MM.1S (cell line): ENCODE measurements around the gene LCN15.
"Not testable (repeated sequence)": the region's sequence is repeated elsewhere in the genome, so short reads cannot be mapped to it uniquely, and the experiment has no call there.

Source experiments
- DNase-seq: peaks from one replicate; pipeline ENCODE4 v3.0.0-alpha.2; 2015
- H2AFZ ChIP-seq: fragments of 300-600 bp; sonication (generic); 2 replicates; pipeline ENCODE4 v1.6.0; 2016; ENCODE audit warnings: antibody characterized with exemption, low read length
- H3F3A ChIP-seq: fragments of 300-600 bp; sonication (generic); 2 replicates; pipeline ENCODE4 v1.6.1; 2016; ENCODE audit warnings: mild to moderate bottlenecking, antibody characterized with exemption, low read length, moderate library complexity, mixed read lengths; ENCODE audit not compliant: insufficient read depth
- H3K27ac ChIP-seq: fragments of 300-600 bp; sonication (generic); 2 replicates; pipeline ENCODE4 v1.5.1; 2016; ENCODE audit warnings: mild to moderate bottlenecking, low read length
- H3K27me3 ChIP-seq: fragments of 300-600 bp; sonication (generic); replicated peaks from 2 replicates; pipeline ENCODE4 v1.6.0; 2016; ENCODE audit warnings: low read length; ENCODE audit not compliant: insufficient read depth
- H3K36me3 ChIP-seq: fragments of 300-600 bp; sonication (generic); replicated peaks from 2 replicates; pipeline ENCODE4 v1.6.1; 2016; ENCODE audit warnings: mild to moderate bottlenecking, low read length, mixed read lengths; ENCODE audit not compliant: insufficient read depth
- H3K4me1 ChIP-seq: fragments of 300-600 bp; sonication (generic); 2 replicates; pipeline ENCODE4 v1.6.1; 2016; ENCODE audit warnings: low read length, mixed read lengths
- H3K4me2 ChIP-seq: fragments of 300-600 bp; sonication (generic); 2 replicates; pipeline ENCODE4 v1.6.0; 2016; ENCODE audit warnings: low read depth, low read length
- H3K4me3 ChIP-seq: fragments of 300-600 bp; sonication (generic); 2 replicates; pipeline ENCODE4 v1.5.1; 2016; ENCODE audit warnings: low read length, mixed read lengths
- H3K79me2 ChIP-seq: fragments of 300-600 bp; sonication (generic); 2 replicates; pipeline ENCODE4 v1.6.1; 2016; ENCODE audit warnings: mixed run types, low read length, mixed read lengths
- H3K9ac ChIP-seq: fragments of 300-600 bp; sonication (generic); 2 replicates; pipeline ENCODE4 v1.6.1; 2016; ENCODE audit warnings: low read length, mixed read lengths
- H3K9me2 ChIP-seq: fragments of 300-600 bp; sonication (generic); replicated peaks from 2 replicates; pipeline ENCODE4 v1.6.1; 2016; ENCODE audit warnings: mild to moderate bottlenecking, low read length, mixed read lengths; ENCODE audit not compliant: insufficient read depth
- H3K9me3 ChIP-seq: fragments of 300-600 bp; sonication (generic); replicated peaks from 2 replicates; pipeline ENCODE4 v1.6.1; 2016; ENCODE audit warnings: mild to moderate bottlenecking, low read length, mixed read lengths; ENCODE audit not compliant: insufficient read depth
- H4K20me1 ChIP-seq: fragments of 300-600 bp; sonication (generic); 2 replicates; pipeline ENCODE4 v1.6.1; 2016; ENCODE audit warnings: mild to moderate bottlenecking, low read length, moderate library complexity, mixed read lengths; ENCODE audit not compliant: insufficient read depth
- EZH2 ChIP-seq: fragments of 300-600 bp; sonication (generic); optimal IDR thresholded peaks from 2 replicates; pipeline ENCODE3; 2017; ENCODE audit warnings: low read depth, mild to moderate bottlenecking, antibody characterized with exemption, low read length, mixed read lengths
- EZH2phosphoT487 ChIP-seq: fragments of 300-600 bp; sonication (generic); IDR thresholded peaks from 2 replicates; pipeline ENCODE4 v1.6.1; 2018; ENCODE audit warnings: antibody characterized with exemption, low read length
- TF ChIP-seq, protein P1 (sequence below): fragments of 300-600 bp; sonication (generic); IDR thresholded peaks from 2 replicates; pipeline ENCODE4 v1.5.1; 2016; ENCODE audit warnings: antibody characterized with exemption, low read length, mixed read lengths

The LCN15 gene

GRCh38 chr9:136787690-136788400 lies 23.5 kb upstream of the LCN15 start:
- H3K9me3 ChIP-seq = no peaks in the 10 kb centered on the region
- H3K9ac ChIP-seq = no peak overlapping the region
- DNase-seq = peak; percentile 72
- H3F3A ChIP-seq = peaks cover 6% of the 10 kb centered on the region; the same call in 1 of the 2 replicates
- TF ChIP-seq EZH2 (no peak), EZH2phosphoT487 (no peak)
- TF ChIP-seq, protein P1, sequence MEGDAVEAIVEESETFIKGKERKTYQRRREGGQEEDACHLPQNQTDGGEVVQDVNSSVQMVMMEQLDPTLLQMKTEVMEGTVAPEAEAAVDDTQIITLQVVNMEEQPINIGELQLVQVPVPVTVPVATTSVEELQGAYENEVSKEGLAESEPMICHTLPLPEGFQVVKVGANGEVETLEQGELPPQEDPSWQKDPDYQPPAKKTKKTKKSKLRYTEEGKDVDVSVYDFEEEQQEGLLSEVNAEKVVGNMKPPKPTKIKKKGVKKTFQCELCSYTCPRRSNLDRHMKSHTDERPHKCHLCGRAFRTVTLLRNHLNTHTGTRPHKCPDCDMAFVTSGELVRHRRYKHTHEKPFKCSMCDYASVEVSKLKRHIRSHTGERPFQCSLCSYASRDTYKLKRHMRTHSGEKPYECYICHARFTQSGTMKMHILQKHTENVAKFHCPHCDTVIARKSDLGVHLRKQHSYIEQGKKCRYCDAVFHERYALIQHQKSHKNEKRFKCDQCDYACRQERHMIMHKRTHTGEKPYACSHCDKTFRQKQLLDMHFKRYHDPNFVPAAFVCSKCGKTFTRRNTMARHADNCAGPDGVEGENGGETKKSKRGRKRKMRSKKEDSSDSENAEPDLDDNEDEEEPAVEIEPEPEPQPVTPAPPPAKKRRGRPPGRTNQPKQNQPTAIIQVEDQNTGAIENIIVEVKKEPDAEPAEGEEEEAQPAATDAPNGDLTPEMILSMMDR = peak; percentile 81
- H3K9me2 ChIP-seq = no peaks in the 10 kb centered on the region
- H3K79me2 ChIP-seq = peaks cover 12% of the 10 kb centered on the region
- peaks cover 17% of the 10 kb centered on the region for H3K27me3 ChIP-seq
- H3K27ac ChIP-seq = no peak overlapping the region
- no peaks in the 10 kb centered on the region for H3K36me3 ChIP-seq
- peaks cover 11% of the 10 kb centered on the region; the same call in 1 of the 2 replicates for H3K4me1 ChIP-seq
- H3K4me2 ChIP-seq = peak overlapping the region; percentile 40
- peak overlapping the region; percentile 18; the same call in 1 of the 2 replicates for H3K4me3 ChIP-seq
- H4K20me1 ChIP-seq = no peaks in the 10 kb centered on the region
- H2AFZ ChIP-seq = no peak overlapping the region

GRCh38 chr9:136786983-136787382 lies 22.7 kb upstream of the LCN15 start:
- H3K9me3 ChIP-seq, H3K4me1 ChIP-seq, H3K4me2 ChIP-seq, H3F3A ChIP-seq, DNase-seq, H2AFZ ChIP-seq, H3K36me3 ChIP-seq, H3K4me3 ChIP-seq, H3K27ac ChIP-seq, H3K9me2 ChIP-seq, H3K9ac ChIP-seq, H3K79me2 ChIP-seq, H4K20me1 ChIP-seq: not testable (repeated sequence)
- peaks cover 26% of the 10 kb centered on the region for H3K27me3 ChIP-seq

DNA sequence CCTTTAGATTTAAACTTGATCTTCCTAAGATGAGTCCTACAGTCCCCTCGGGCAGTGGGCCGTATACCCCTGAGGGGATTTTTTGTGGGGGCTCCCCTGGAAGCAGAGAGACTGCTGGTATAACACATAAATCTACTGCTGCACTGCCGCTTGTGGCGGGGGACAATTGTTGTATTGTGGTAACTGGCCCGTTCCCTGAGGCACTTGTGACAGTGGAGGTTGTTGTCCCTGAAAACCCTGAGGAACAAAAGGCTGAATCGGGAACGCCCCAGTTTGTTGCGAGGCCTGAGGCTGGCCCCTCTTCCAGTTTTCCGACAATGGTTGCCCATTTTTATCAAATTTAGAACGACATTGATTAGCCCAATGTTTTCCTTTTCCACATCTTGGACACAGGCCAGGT lies 22.1 kb upstream of the LCN15 start:
- peaks cover 29% of the 10 kb centered on the region for H3K27me3 ChIP-seq
- H2AFZ ChIP-seq = no peak overlapping the region
- H3K27ac ChIP-seq = no peak overlapping the region
- H3K4me2 ChIP-seq = no peak overlapping the region
- peaks cover 3% of the 10 kb centered on the region; the same call in 1 of the 2 replicates for H3K4me1 ChIP-seq
- H3K36me3 ChIP-seq = no peaks in the 10 kb centered on the region
- TF ChIP-seq EZH2 (no peak), EZH2phosphoT487 (no peak)
- TF ChIP-seq, protein P1 = no peak
- no peaks in the 10 kb centered on the region for H4K20me1 ChIP-seq
- no peaks in the 10 kb centered on the region for H3K9me3 ChIP-seq
- H3K79me2 ChIP-seq = no peaks in the 10 kb centered on the region
- peaks cover 3% of the 10 kb centered on the region; the same call in 1 of the 2 replicates for H3F3A ChIP-seq
- no peak overlapping the region for H3K9ac ChIP-seq
- H3K9me2 ChIP-seq = no peaks in the 10 kb centered on the region
- no peak for DNase-seq
- no peak overlapping the region for H3K4me3 ChIP-seq

GRCh38 chr9:136785565-136786355 lies 21.4 kb upstream of the LCN15 start:
- H4K20me1 ChIP-seq, H3K36me3 ChIP-seq, H3K4me3 ChIP-seq, H2AFZ ChIP-seq, H3K79me2 ChIP-seq, H3F3A ChIP-seq, H3K9me2 ChIP-seq, H3K4me2 ChIP-seq, H3K27ac ChIP-seq, H3K4me1 ChIP-seq, DNase-seq, H3K9me3 ChIP-seq, H3K9ac ChIP-seq: not testable (repeated sequence)
- H3K27me3 ChIP-seq = peaks cover 35% of the 10 kb centered on the region
